HepG2 (cell line): ENCODE measurements around the gene PPP1R1B. TPM values are rescaled to one million over a fixed set of nuclear protein-coding genes. Genes with fewer than 3 reads are reported as not detected.

ENCODE experiments used
- ATAC-seq: fragments of 200-7000 bp; cut with Tn5 transposase; 3 replicates; pipeline ENCODE4 v1.9.1; 2020; ENCODE audit warnings: mild to moderate bottlenecking, moderate library complexity
- BruUV-seq: library from RNA; stranded (reverse); fragments of 400-500 nt; replicated peaks from 2 replicates; lab custom pipeline; 2021; lab: Mats Ljungman, UMichigan
- CTCF ChIA-PET: fragments of 300-600 bp; formaldehyde crosslinking; extraction: SDS; loops from one replicate; lab custom pipeline; 2021; ENCODE audit warnings: low total read pairs, inconsistent platforms, low intra/inter-chr PET ratio; lab: Yijun Ruan, JAX
- POLR2A ChIA-PET: fragments of 350-600 bp; sonication (Branson Sonifier 250); formaldehyde crosslinking; loops from one replicate; lab custom pipeline; 2020; ENCODE audit warnings: antibody characterized with exemption, inconsistent platforms; lab: Yijun Ruan, JAX
- DNase-seq: peaks from one replicate; pipeline ENCODE4 v3.0.0-alpha.2; 2015; ENCODE audit warnings: low spot score
- FAIRE-seq: peaks from 3 replicates; lab custom pipeline; 2011; peaks lifted over from hg19 to GRCh38; lab: Jason Lieb, UNC
- H2AFZ ChIP-seq: one replicate; pipeline ENCODE4 v1.6.1; 2011; ENCODE audit warnings: low read length, inconsistent platforms
- H3K27ac ChIP-seq: fragments of 300-600 bp; 3 replicates; pipeline ENCODE4 v1.8.0; 2011; ENCODE audit warnings: mixed run types, mild to moderate bottlenecking, mixed read lengths, low read length, inconsistent platforms; ENCODE audit not compliant: insufficient read depth; ENCODE audit errors: extremely low read length
- H3K27me3 ChIP-seq, 2 experiments: fragments of 200-600 bp in 1 of 2; 2 replicates in 1 of 2; 3 replicates in 1 of 2; pipeline versions ENCODE4 v1.6.0 to v1.8.0; 2011; ENCODE audit warnings: low read length in 2 of 2, mild to moderate bottlenecking in 2 of 2, moderate library complexity in 2 of 2, inconsistent platforms in 1 of 2; ENCODE audit not compliant: insufficient read depth in 2 of 2, control insufficient read depth in 1 of 2
- H3K36me3 ChIP-seq, 2 experiments: fragments of 200-600 bp in 1 of 2; replicated peaks in 1 of 2; 2 replicates in 1 of 2; 3 replicates in 1 of 2; pipeline versions ENCODE4 v1.5.1 to v1.8.0; 2011; ENCODE audit warnings: low read length in 2 of 2, inconsistent platforms in 1 of 2; ENCODE audit not compliant: insufficient read depth in 2 of 2, control insufficient read depth in 1 of 2
- H3K4me1 ChIP-seq: 2 replicates; pipeline ENCODE4 v1.5.1; 2012; ENCODE audit warnings: low read length, inconsistent platforms; ENCODE audit not compliant: insufficient read depth
- H3K4me2 ChIP-seq: 2 replicates; pipeline ENCODE4 v1.6.0; 2011; ENCODE audit warnings: low read depth, low read length, inconsistent platforms
- H3K4me3 ChIP-seq, 3 experiments: fragments of 200-600 bp in 1 of 3; sonication (generic), shearing (Covaris generic) in 1 of 3; replicated peaks in 1 of 3; 2 replicates each; pipeline ENCODE4 v1.5.1; 2011 to 2016; ENCODE audit warnings: low read length in 3 of 3, inconsistent platforms in 2 of 3, low read depth in 2 of 3, mild to moderate bottlenecking in 2 of 3, control low read depth in 1 of 3, mixed read lengths in 1 of 3; ENCODE audit not compliant: insufficient read depth in 1 of 3
- H3K79me2 ChIP-seq: one replicate; pipeline ENCODE4 v1.6.1; 2011; ENCODE audit warnings: low read length, inconsistent platforms; ENCODE audit not compliant: insufficient read depth
- H3K9ac ChIP-seq: 2 replicates; pipeline ENCODE4 v1.6.0; 2011; ENCODE audit warnings: mild to moderate bottlenecking, low read depth, low read length, inconsistent platforms; ENCODE audit not compliant: insufficient read depth
- H3K9me3 ChIP-seq: 2 replicates; pipeline ENCODE4 v1.5.1; 2012; ENCODE audit warnings: mild to moderate bottlenecking, low read length
- H4K20me1 ChIP-seq: 2 replicates; pipeline ENCODE4 v1.6.0; 2011; ENCODE audit warnings: inconsistent platforms, mild to moderate bottlenecking, low read length, moderate library complexity; ENCODE audit not compliant: insufficient read depth
- AGO1 ChIP-seq: fragments of 200-400 bp; formaldehyde crosslinking; IDR thresholded peaks from 2 replicates; pipeline ENCODE4 v1.6.1; 2017; ENCODE audit warnings: mild to moderate bottlenecking, low read depth, low read length, moderate library complexity; ENCODE audit not compliant: poor library complexity, severe bottlenecking
- ATF1 ChIP-seq: IDR thresholded peaks from 2 replicates; pipeline ENCODE4 v1.6.1; 2016; ENCODE audit warnings: mild to moderate bottlenecking, control low read depth
- CENPBD1 ChIP-seq: sonication (generic); formaldehyde crosslinking; IDR thresholded peaks from 2 replicates; pipeline ENCODE4 v1.8.0; 2022; ENCODE audit warnings: missing genetic modification reagents, low read depth, mild to moderate bottlenecking, borderline replicate concordance
- GATA4 ChIP-seq: sonication (generic); IDR thresholded peaks from 2 replicates; pipeline ENCODE4 v1.6.1; 2016; ENCODE audit warnings: antibody characterized with exemption, low read depth, borderline replicate concordance
- KDM3A ChIP-seq: IDR thresholded peaks from 2 replicates; pipeline ENCODE4 v1.6.1; 2018; ENCODE audit warnings: low read depth, missing compliant biosample characterization
- KLF13 ChIP-seq: sonication (generic); formaldehyde crosslinking; IDR thresholded peaks from 2 replicates; pipeline ENCODE4 v1.4.0; 2020; ENCODE audit warnings: mild to moderate bottlenecking, missing genetic modification reagents
- KLF16 ChIP-seq, 2 experiments: sonication (generic) in 1 of 2; formaldehyde crosslinking in 1 of 2; IDR thresholded peaks; 2 replicates each; pipeline versions ENCODE4 v1.6.1 to v1.8.0; 2016 to 2023; ENCODE audit warnings: missing genetic modification reagents in 2 of 2, missing compliant biosample characterization in 1 of 2
- NR1H2 ChIP-seq: sonication (generic); formaldehyde crosslinking; IDR thresholded peaks from 2 replicates; pipeline ENCODE4 v1.8.1; 2022; ENCODE audit warnings: low read depth, missing genetic modification reagents, borderline replicate concordance
- RBAK ChIP-seq: sonication (generic); formaldehyde crosslinking; IDR thresholded peaks from 2 replicates; pipeline ENCODE4 v1.5.1; 2020; ENCODE audit warnings: mild to moderate bottlenecking, missing genetic modification reagents
- REL ChIP-seq: sonication (generic); formaldehyde crosslinking; conservative IDR thresholded peaks from 2 replicates; pipeline ENCODE4 v1.8.0; 2022; ENCODE audit warnings: mild to moderate bottlenecking, missing genetic modification reagents, moderate library complexity
- SMARCC2 ChIP-seq: fragments of 450-650 bp; IDR thresholded peaks from 2 replicates; pipeline ENCODE4 v1.6.1; 2017; ENCODE audit warnings: antibody characterized with exemption, mild to moderate bottlenecking
- XRCC5 ChIP-seq: fragments of 200-400 bp; formaldehyde crosslinking; optimal IDR thresholded peaks from 2 replicates; pipeline ENCODE3; 2017; ENCODE audit warnings: mild to moderate bottlenecking, low read length
- ZNF333 ChIP-seq: sonication (generic); formaldehyde crosslinking; IDR thresholded peaks from 2 replicates; pipeline ENCODE4 v1.4.0; 2020; ENCODE audit warnings: mild to moderate bottlenecking, missing genetic modification reagents, borderline replicate concordance
- ZNF615 ChIP-seq: sonication (generic); formaldehyde crosslinking; IDR thresholded peaks from 2 replicates; pipeline ENCODE4 v1.5.0; 2020; ENCODE audit warnings: mild to moderate bottlenecking, missing genetic modification reagents, borderline replicate concordance
- ZNF768 ChIP-seq: sonication (generic); formaldehyde crosslinking; IDR thresholded peaks from 2 replicates; pipeline ENCODE4 v1.4.0; 2020; ENCODE audit warnings: missing genetic modification reagents
- ZNF773 ChIP-seq: sonication (generic); formaldehyde crosslinking; IDR thresholded peaks from 2 replicates; pipeline ENCODE4 v1.4.0; 2020; ENCODE audit warnings: missing genetic modification reagents, borderline replicate concordance
- WGBS: methylation state at CpG from one replicate; pipeline ENCODE4 v1.1.6; 2017; ENCODE audit warnings: low lambda C conversion rate; 5-methylcytosine and 5-hydroxymethylcytosine counted together
- in situ Hi-C: cut with HindIII; loops from 2 replicates; pipeline ENCODE4 v1.10.0; 2017; ENCODE audit warnings: low pct_unique_long_range_greater_than_20kb; ENCODE audit not compliant: extremely low pct_ligation_motif_present
- intact Hi-C: fragments of 100-400 bp; cut with micrococcal nuclease; formaldehyde crosslinking; loops from one replicate; pipeline ENCODE4 v1.10.0; 2022; ENCODE audit not compliant: unreplicated experiment
- polyA plus RNA-seq, 8 experiments: library from polyadenylated mRNA; depleted of rRNA in 3 of 8; stranded (reverse) in 7 of 8; unstranded in 1 of 8; fragments of >200 nt; fragmentation: Illumina TruSeq in 4 of 8; extraction: Trizol in 4 of 8; gene quantifications; 2 replicates each; pipeline versions ENCODE4 v1.2.1 to v1.2.3, GENCODE V29; 2011 to 2016; ENCODE audit warnings: low read depth in 4 of 8, missing spikeins in 1 of 8, mixed read lengths in 1 of 8; ENCODE audit not compliant: insufficient read depth in 1 of 8
- total RNA-seq, 5 experiments: library from RNA; depleted of rRNA; stranded (reverse); fragments of >200 nt; fragmentation: Illumina TruSeq; extraction: Trizol; gene quantifications; 2 replicates each; pipeline ENCODE4 v1.2.3, GENCODE V29; 2016; ENCODE audit warnings: low read depth in 1 of 5
- TF ChIP-seq, protein P1 (sequence below): sonication (generic); formaldehyde crosslinking; IDR thresholded peaks from 2 replicates; pipeline ENCODE4 v1.5.0; 2020; ENCODE audit warnings: missing genetic modification reagents
- TF ChIP-seq, protein P2 (sequence below): IDR thresholded peaks from 2 replicates; pipeline ENCODE4 v1.6.1; 2016; ENCODE audit warnings: missing genetic modification reagents, missing compliant biosample characterization
- TF ChIP-seq, protein P3 (sequence below): sonication (generic); formaldehyde crosslinking; IDR thresholded peaks from 2 replicates; pipeline ENCODE4; 2020; ENCODE audit warnings: missing genetic modification reagents, mild to moderate bottlenecking, borderline replicate concordance

Gene PPP1R1B
- total and polyA plus RNA-seq, 2 of the 13 experiments (the other 11 are each of a cell fraction or from before 2014, with no cell fraction given), result 0.08 TPM; not detected in 1

DNA sequence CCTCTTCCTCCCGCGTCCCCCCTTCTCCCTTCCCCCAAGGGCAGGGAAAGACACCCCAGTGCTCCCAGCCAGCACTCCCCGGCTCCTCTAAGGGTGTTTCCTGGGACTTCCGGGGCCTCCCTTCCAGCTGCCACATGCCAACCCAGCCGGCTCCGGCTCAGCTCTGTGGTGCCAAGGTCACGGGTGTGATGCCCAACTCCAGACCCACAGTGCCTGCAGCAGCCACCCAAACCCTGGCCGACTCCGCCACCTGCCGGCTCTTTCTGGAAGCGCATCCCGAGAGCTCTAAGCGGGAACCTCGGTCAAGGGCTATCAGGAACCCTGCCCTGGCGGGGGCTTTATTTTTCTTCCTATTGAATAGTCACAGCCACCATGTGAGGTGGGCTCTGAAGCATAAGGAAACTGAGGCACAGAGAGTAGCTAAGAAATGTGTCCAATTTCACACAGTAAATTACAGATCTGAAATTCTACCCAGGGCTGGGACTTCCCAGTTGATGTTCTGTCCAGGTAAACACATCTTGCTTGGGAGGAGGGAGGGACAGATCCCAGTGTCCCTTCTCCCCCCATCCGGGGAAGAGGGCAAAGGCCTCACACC lies 3.3 kb upstream of the PPP1R1B start:
- ATAC-seq (peak; percentile 51), FAIRE-seq (peak; percentile 93), DNase-seq (peak; percentile 62)
- Histone ChIP-seq H4K20me1 (no peaks in the 10 kb centered on the region), H3K27me3 (peaks cover 13 to 63% of the 10 kb centered on the region in 2 experiments; a peak in 4 of 5 replicates), H2AFZ (no peak overlapping the region), H3K79me2 (no peaks in the 10 kb centered on the region), H3K36me3 (no peaks in the 10 kb centered on the region), H3K27ac (no peak overlapping the region), H3K4me2 (no peak overlapping the region), H3K4me1 (peaks cover 60% of the 10 kb centered on the region), H3K9ac (no peak overlapping the region), H3K9me3 (no peaks in the 10 kb centered on the region), H3K4me3 (no peak overlapping the region)
- WGBS, result 8% methylated on average over 11 of the region's 16 CpGs
- BruUV-seq, result no TSS peak
- intact Hi-C loops (loop anchor here (1.0 to 2.0 kb wide), 5 partner anchors 11 to 131 kb away; partner anchors contain the start of gene PNMT), in situ Hi-C loops (loop anchor here (5.0 kb wide), 3 partner anchors 49 to 129 kb away; no protein-coding TSS in a partner anchor)
- ChIA-PET CTCF (interaction anchor here (0.6 to 5.7 kb wide), 8 partner anchors 12 to 274 kb away, joined by 3 to 136 read pairs (median 56); partner anchors contain the start of genes PNMT, STARD3 and TCAP), POLR2A (interaction anchor here (0.9 to 1.6 kb wide), 4 partner anchors 10 to 116 kb away, joined by 3 to 7 read pairs (median 4); partner anchors contain the start of gene STARD3)
- TF ChIP-seq ZNF615 (CRISPR knock-in tag), result no peak
- TF ChIP-seq GATA4, result no peak
- no peak for TF ChIP-seq ATF1 (CRISPR knock-in tag)
- TF ChIP-seq KLF16 (CRISPR knock-in tag; IDR thresholded peaks at IDR 0.05), result peak in 1 of 2 experiments; percentile 27; a peak in 1 of 4 replicates
- no peak for TF ChIP-seq ZNF768 (CRISPR knock-in tag)
- TF ChIP-seq RBAK (CRISPR knock-in tag), result no peak
- no peak for TF ChIP-seq KLF13 (CRISPR knock-in tag)
- TF ChIP-seq, protein P1, sequence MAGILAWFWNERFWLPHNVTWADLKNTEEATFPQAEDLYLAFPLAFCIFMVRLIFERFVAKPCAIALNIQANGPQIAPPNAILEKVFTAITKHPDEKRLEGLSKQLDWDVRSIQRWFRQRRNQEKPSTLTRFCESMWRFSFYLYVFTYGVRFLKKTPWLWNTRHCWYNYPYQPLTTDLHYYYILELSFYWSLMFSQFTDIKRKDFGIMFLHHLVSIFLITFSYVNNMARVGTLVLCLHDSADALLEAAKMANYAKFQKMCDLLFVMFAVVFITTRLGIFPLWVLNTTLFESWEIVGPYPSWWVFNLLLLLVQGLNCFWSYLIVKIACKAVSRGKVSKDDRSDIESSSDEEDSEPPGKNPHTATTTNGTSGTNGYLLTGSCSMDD (CRISPR knock-in tag), result no peak
- TF ChIP-seq, protein P2, sequence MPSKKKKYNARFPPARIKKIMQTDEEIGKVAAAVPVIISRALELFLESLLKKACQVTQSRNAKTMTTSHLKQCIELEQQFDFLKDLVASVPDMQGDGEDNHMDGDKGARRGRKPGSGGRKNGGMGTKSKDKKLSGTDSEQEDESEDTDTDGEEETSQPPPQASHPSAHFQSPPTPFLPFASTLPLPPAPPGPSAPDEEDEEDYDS (CRISPR knock-in tag), result no peak
- no peak for TF ChIP-seq AGO1
- no peak for TF ChIP-seq ZNF333 (CRISPR knock-in tag)
- no peak for TF ChIP-seq REL (CRISPR knock-in tag)
- 0 out of 2 replicates have a peak, but pooled peaks have one; percentile 59 for TF ChIP-seq KDM3A (CRISPR knock-in tag)
- TF ChIP-seq, protein P3, sequence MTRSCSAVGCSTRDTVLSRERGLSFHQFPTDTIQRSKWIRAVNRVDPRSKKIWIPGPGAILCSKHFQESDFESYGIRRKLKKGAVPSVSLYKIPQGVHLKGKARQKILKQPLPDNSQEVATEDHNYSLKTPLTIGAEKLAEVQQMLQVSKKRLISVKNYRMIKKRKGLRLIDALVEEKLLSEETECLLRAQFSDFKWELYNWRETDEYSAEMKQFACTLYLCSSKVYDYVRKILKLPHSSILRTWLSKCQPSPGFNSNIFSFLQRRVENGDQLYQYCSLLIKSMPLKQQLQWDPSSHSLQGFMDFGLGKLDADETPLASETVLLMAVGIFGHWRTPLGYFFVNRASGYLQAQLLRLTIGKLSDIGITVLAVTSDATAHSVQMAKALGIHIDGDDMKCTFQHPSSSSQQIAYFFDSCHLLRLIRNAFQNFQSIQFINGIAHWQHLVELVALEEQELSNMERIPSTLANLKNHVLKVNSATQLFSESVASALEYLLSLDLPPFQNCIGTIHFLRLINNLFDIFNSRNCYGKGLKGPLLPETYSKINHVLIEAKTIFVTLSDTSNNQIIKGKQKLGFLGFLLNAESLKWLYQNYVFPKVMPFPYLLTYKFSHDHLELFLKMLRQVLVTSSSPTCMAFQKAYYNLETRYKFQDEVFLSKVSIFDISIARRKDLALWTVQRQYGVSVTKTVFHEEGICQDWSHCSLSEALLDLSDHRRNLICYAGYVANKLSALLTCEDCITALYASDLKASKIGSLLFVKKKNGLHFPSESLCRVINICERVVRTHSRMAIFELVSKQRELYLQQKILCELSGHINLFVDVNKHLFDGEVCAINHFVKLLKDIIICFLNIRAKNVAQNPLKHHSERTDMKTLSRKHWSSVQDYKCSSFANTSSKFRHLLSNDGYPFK (CRISPR knock-in tag), result no peak
- peak; percentile 94 for TF ChIP-seq XRCC5
- no peak for TF ChIP-seq ZNF773 (CRISPR knock-in tag)
- no peak for TF ChIP-seq CENPBD1 (CRISPR knock-in tag)
- no peak for TF ChIP-seq SMARCC2
- no peak for TF ChIP-seq NR1H2
